PC-9 (cell line): ENCODE data around the gene GTF2H2. TPM values are rescaled to one million over a fixed set of nuclear protein-coding genes. Genes with fewer than 3 reads are reported as not detected.
"Not testable (repeated sequence)": the region's sequence is repeated elsewhere in the genome, so short reads cannot be mapped to it uniquely, and the experiment has no call there.

Experiments used
- BruUV-seq: library from RNA; stranded (reverse); fragments of 400-500 nt; replicated peaks from 2 replicates; lab custom pipeline; 2021; lab: Mats Ljungman, UMichigan
- CTCF ChIA-PET: fragments of 300-600 bp; sonication (Branson Sonifier 250); formaldehyde crosslinking; loops from one replicate; lab custom pipeline; 2022; ENCODE audit warnings: antibody characterized with exemption; lab: Charles Lee
- POLR2A ChIA-PET: fragments of 300-600 bp; sonication (Branson Sonifier 250); formaldehyde crosslinking; loops from one replicate; lab custom pipeline; 2022; ENCODE audit warnings: antibody characterized with exemption; ENCODE audit not compliant: unreplicated experiment; lab: Charles Lee
- DNase-seq, 2 experiments: peaks; one replicate each; pipeline versions ENCODE4 v3.0.0 to v3.0.0-alpha.2; 2015 to 2022; ENCODE audit warnings: mixed read lengths in 1 of 2
- H2AFZ ChIP-seq: fragments of 200-600 bp; sonication (generic); 2 replicates; pipeline ENCODE4 v1.8.1; 2017; ENCODE audit warnings: antibody characterized with exemption
- H3F3A ChIP-seq: fragments of 200-600 bp; sonication (generic); 2 replicates; pipeline ENCODE4 v1.8.1; 2017; ENCODE audit warnings: antibody characterized with exemption, mild to moderate bottlenecking, low read depth; ENCODE audit not compliant: insufficient read depth
- H3K27ac ChIP-seq: fragments of 200-600 bp; sonication (generic); 2 replicates; pipeline ENCODE4 v1.6.1; 2016; ENCODE audit warnings: mixed run types
- H3K27me3 ChIP-seq: fragments of 200-600 bp; sonication (generic); 2 replicates; pipeline ENCODE4 v1.6.1; 2016; ENCODE audit warnings: low read depth, mixed run types; ENCODE audit not compliant: insufficient read depth
- H3K36me3 ChIP-seq: fragments of 200-600 bp; sonication (generic); 2 replicates; pipeline ENCODE4 v1.6.1; 2016; ENCODE audit warnings: low read depth, mixed run types
- H3K4me1 ChIP-seq: fragments of 200-600 bp; sonication (generic); replicated peaks from 2 replicates; pipeline ENCODE4 v1.6.1; 2016; ENCODE audit warnings: mixed run types; ENCODE audit not compliant: insufficient read depth
- H3K4me2 ChIP-seq: fragments of 200-600 bp; sonication (generic); 2 replicates; pipeline ENCODE4 v1.6.1; 2017; ENCODE audit warnings: mixed run types
- H3K4me3 ChIP-seq: fragments of 200-600 bp; sonication (generic); 2 replicates; pipeline ENCODE4 v1.6.1; 2016; ENCODE audit warnings: mixed run types
- H3K79me2 ChIP-seq: fragments of 200-600 bp; sonication (generic); 2 replicates; pipeline ENCODE4 v1.6.1; 2017; ENCODE audit warnings: low read depth, mixed run types
- H3K9me2 ChIP-seq: fragments of 200-600 bp; sonication (generic); 2 replicates; pipeline ENCODE4 v1.8.1; 2017; ENCODE audit warnings: mild to moderate bottlenecking; ENCODE audit not compliant: insufficient read depth
- H3K9me3 ChIP-seq: fragments of 200-600 bp; sonication (generic); 2 replicates; pipeline ENCODE4 v1.8.1; 2016; ENCODE audit warnings: low read depth; ENCODE audit not compliant: insufficient read depth
- H4K20me1 ChIP-seq: fragments of 200-600 bp; sonication (generic); 2 replicates; pipeline ENCODE4 v1.8.1; 2017; ENCODE audit not compliant: insufficient read depth
- CTCF ChIP-seq: fragments of 200-600 bp; sonication (generic); conservative IDR thresholded peaks from 2 replicates; pipeline ENCODE4 v1.6.1; 2017; ENCODE audit warnings: mixed run types, antibody characterized with exemption, mild to moderate bottlenecking, moderate library complexity
- EZH2 ChIP-seq: fragments of 200-600 bp; sonication (generic); IDR thresholded peaks from 2 replicates; pipeline ENCODE4 v1.8.0; 2017; ENCODE audit warnings: antibody characterized with exemption, low read depth
- intact Hi-C: fragments of 100-400 bp; cut with micrococcal nuclease; formaldehyde crosslinking; loops from one replicate; pipeline ENCODE4 v1.10.0; 2022; ENCODE audit not compliant: unreplicated experiment
- total RNA-seq: library from RNA; stranded (reverse); gene quantifications from 2 replicates; pipeline ENCODE4 v1.2.3, GENCODE V29; 2021

GTF2H2 gene
- total RNA-seq, 1 experiment from 2014 or later = 18.8 TPM

DNA sequence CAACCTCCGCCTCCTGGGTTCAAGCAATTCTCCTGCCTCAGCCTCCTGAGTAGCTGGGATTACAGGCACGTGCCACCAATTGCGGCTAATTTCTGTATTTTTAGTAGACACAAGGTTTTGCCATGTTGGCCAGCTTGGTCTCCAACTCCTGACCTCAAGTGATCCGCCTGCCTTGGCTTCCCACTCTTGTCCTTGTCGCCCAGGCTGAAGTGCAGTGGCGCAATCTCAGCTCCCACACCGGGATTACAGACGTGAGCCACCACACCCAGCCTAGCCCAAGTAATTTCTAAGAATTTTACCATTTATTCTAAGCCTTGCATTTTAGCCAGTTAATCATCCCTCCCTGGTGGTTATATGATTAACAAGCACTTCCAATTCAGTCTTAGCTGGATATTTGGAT is 53.3 kb downstream of the GTF2H2 start:
- no peaks in the 10 kb centered on the region for H3K79me2 ChIP-seq
- no peaks in the 10 kb centered on the region for H3F3A ChIP-seq
- no TSS peak for BruUV-seq
- no peaks in the 10 kb centered on the region for H3K9me3 ChIP-seq
- ChIA-PET CTCF (no interaction called here), POLR2A (no interaction called here)
- H3K4me1 ChIP-seq = no peaks in the 10 kb centered on the region
- no peaks in the 10 kb centered on the region for H3K27me3 ChIP-seq
- no peak for TF ChIP-seq CTCF
- TF ChIP-seq EZH2 = no peak
- no peak overlapping the region for H2AFZ ChIP-seq
- no peak overlapping the region for H3K27ac ChIP-seq
- H3K4me3 ChIP-seq = no peak overlapping the region
- no peaks in the 10 kb centered on the region for H3K36me3 ChIP-seq
- no peaks in the 10 kb centered on the region for H4K20me1 ChIP-seq
- intact Hi-C loops = no loop called here
- DNase-seq = no peak
- H3K4me2 ChIP-seq = no peak overlapping the region
- H3K9me2 ChIP-seq = no peaks in the 10 kb centered on the region

- Histone ChIP-seq H3K36me3 (no peaks in the 10 kb centered on the region), H3K9me3 (no peaks in the 10 kb centered on the region), H3K27me3 (no peaks in the 10 kb centered on the region), H3K4me1 (no peaks in the 10 kb centered on the region), H2AFZ (no peak overlapping the region), H3K4me3 (no peak overlapping the region), H3K4me2 (no peak overlapping the region), H3K9me2 (no peaks in the 10 kb centered on the region), H3K79me2 (no peaks in the 10 kb centered on the region), H3K27ac (no peak overlapping the region), H3F3A (no peaks in the 10 kb centered on the region), H4K20me1 (no peaks in the 10 kb centered on the region)
- BruUV-seq = no TSS peak
- POLR2A ChIA-PET = no interaction called here
- intact Hi-C loops = no loop called here
- TF ChIP-seq CTCF = no peak
- TF ChIP-seq EZH2 = no peak
- DNase-seq = no peak
- CTCF ChIA-PET = no interaction called here
These were observed 53.9 kb downstream of the GTF2H2 start for GRCh38 chr5:71013575-71013974.

- Histone ChIP-seq H3K36me3 (no peaks in the 10 kb centered on the region), H2AFZ (no peak overlapping the region), H3K79me2 (no peaks in the 10 kb centered on the region), H3K4me3 (no peak overlapping the region), H3K4me2 (no peak overlapping the region), H3K9me2 (no peaks in the 10 kb centered on the region), H3K9me3 (no peaks in the 10 kb centered on the region), H3K27me3 (no peaks in the 10 kb centered on the region), H3F3A (no peaks in the 10 kb centered on the region), H3K27ac (no peak overlapping the region), H4K20me1 (no peaks in the 10 kb centered on the region), H3K4me1 (no peaks in the 10 kb centered on the region)
- ChIA-PET POLR2A (no interaction called here), CTCF (no interaction called here)
- TF ChIP-seq EZH2 (no peak), CTCF (no peak)
- BruUV-seq = no TSS peak
- intact Hi-C loops = no loop called here
- DNase-seq = no peak
These were observed 56.2 kb downstream of the GTF2H2 start for GRCh38 chr5:71011194-71011792.

DNA sequence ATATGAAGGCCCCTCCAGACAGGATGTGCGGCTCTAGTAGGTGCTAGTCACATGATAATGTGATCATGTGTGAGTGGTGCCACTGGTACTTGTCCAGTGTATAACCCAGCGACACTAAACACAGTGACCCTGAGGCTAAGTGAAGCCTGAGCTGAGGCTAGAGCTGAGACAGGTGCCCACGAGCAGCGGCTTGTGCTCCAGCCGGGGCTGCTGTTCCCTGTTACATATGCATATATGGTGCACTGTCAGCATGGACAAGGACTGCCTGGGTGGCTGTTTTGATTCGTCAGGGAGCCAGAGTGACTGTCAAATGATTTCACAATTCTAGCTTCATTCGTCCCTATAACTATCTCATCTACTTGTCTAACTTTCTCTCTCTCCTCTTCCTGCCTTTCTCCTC is 60.5 kb downstream of the GTF2H2 start:
- DNase-seq, H3K79me2 ChIP-seq, H4K20me1 ChIP-seq, H3K9me3 ChIP-seq, H2AFZ ChIP-seq, POLR2A ChIA-PET, H3K27me3 ChIP-seq, H3K36me3 ChIP-seq, H3F3A ChIP-seq, H3K4me2 ChIP-seq, H3K4me3 ChIP-seq, H3K9me2 ChIP-seq, intact Hi-C loops, H3K27ac ChIP-seq, BruUV-seq, H3K4me1 ChIP-seq, CTCF ChIA-PET: not testable (repeated sequence)
